HFF-Myc (cell line): Measurements from ENCODE around the gene PDE10A.
"Not testable (repeated sequence)": the region's sequence is repeated elsewhere in the genome, so short reads cannot be mapped to it uniquely, and the experiment has no call there.

ENCODE experiments used
- DNase-seq: peaks from one replicate; pipeline ENCODE4 v3.0.0-alpha.2; 2011; ENCODE audit warnings: low read depth; ENCODE audit errors: extremely low read depth
- H3K4me3 ChIP-seq: replicated peaks from 2 replicates; pipeline ENCODE4 v1.5.1; 2011; ENCODE audit warnings: low read depth, mild to moderate bottlenecking, control low read depth, low read length
- CTCF ChIP-seq: IDR thresholded peaks from 2 replicates; pipeline ENCODE4 v1.5.1; 2012; ENCODE audit warnings: mild to moderate bottlenecking, low read depth, low read length, control low read depth; ENCODE audit errors: missing control alignments

Gene PDE10A

GRCh38 chr6:165597821-165598220 is 65.2 kb downstream of the PDE10A start:
- no peak for TF ChIP-seq CTCF
- no peak overlapping the region for H3K4me3 ChIP-seq
- DNase-seq = no peak

- H3K4me3 ChIP-seq = no peak overlapping the region
- no peak for TF ChIP-seq CTCF
- no peak for DNase-seq
Measured at GRCh38 chr6:165594584-165595333, 68.3 kb downstream of the PDE10A start.

GRCh38 chr6:165592947-165593346 is 70.1 kb downstream of the PDE10A start:
- DNase-seq, H3K4me3 ChIP-seq: not testable (repeated sequence)

DNA sequence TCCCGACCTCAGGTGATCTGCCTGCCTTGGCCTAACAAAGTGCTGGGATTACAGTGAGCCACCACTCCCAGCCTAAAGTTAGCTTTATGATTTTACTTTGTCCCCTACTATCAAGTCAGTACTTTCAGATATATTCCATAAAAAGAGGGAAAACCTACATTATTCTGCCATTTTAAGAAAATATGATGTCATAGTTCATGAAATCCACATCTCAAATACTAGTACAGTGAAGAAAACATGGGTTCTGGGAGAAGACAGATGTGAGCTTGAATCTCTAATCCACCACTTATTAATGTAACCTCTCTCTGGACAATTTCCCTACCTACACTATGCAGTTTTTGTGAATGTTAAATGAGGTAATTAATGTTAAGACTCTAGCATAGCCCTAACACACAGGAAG is 74.5 kb downstream of the PDE10A start:
- no peak overlapping the region for H3K4me3 ChIP-seq
- DNase-seq = no peak
- no peak for TF ChIP-seq CTCF

DNA sequence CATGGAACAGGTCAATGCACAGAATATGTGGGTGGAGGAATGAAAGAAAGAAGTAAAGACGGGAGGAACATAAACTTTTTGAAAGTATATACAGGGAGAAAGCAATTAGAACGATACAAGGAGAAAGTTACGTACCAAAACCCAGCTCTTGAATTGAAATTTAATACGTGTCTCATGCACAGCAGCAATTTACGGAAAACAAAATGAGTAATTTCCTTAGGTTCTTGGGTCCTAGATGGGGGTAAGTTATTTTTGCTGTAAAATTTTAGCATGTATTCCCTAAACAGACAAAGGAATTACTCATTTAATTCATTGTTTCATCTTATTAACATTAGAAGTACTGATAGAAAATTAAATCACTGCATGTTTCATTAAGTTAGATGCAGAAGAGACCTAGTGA is 75.8 kb downstream of the PDE10A start:
- no peak for DNase-seq
- H3K4me3 ChIP-seq = no peak overlapping the region
- no peak for TF ChIP-seq CTCF

DNA sequence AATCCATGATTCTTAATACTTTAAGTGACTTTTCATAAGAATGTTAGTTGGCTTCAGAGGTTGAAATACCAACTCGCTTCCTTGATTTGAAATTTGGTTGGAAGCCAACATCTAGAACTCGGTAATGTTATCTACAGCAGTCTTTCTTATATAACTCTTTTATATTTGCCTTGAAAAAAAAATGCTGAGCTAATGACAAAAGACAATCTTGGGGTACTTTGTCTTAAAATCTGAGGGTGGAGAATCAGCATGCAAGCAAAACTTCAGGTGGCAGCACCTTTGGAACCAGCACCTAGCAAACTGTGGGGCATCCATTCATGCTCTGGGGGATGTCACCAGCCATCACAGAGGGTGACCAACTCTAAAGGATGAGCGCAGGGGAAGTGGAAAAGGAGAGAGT is 76.3 kb downstream of the PDE10A start:
- TF ChIP-seq CTCF = no peak
- DNase-seq = no peak
- no peak overlapping the region for H3K4me3 ChIP-seq

- TF ChIP-seq CTCF = no peak
- no peak for DNase-seq
Measured at GRCh38 chr6:165585060-165585459, 78.0 kb downstream of the PDE10A start.

More at GRCh38 chr6:165585060-165585459, 78.0 kb downstream of the PDE10A start:
- no peak overlapping the region for H3K4me3 ChIP-seq
